SK-N-SH (cell line): ENCODE measurements around the gene C16orf54. TPM values are rescaled to one million over a fixed set of nuclear protein-coding genes. Genes with fewer than 3 reads are reported as not detected.

Experiments used
- CTCF ChIA-PET: fragments of 300-600, 350-600 bp; formaldehyde crosslinking; extraction: SDS; loops from one replicate; lab custom pipeline; 2021; lab: Yijun Ruan, JAX
- POLR2A ChIA-PET: fragments of 350-600 bp; sonication (Branson Sonifier 250); formaldehyde crosslinking; extraction: SDS; loops from one replicate; lab custom pipeline; 2020; ENCODE audit warnings: antibody characterized with exemption, inconsistent platforms; lab: Yijun Ruan, JAX
- DNase-seq: peaks from one replicate; pipeline ENCODE4 v3.0.0; 2012
- H2AFZ ChIP-seq: fragments of 200-600 bp; sonication (generic); 2 replicates; pipeline ENCODE4 v1.8.1; 2016; ENCODE audit warnings: antibody characterized with exemption, mild to moderate bottlenecking, low read depth
- H3F3A ChIP-seq: fragments of 200-600 bp; sonication (generic); replicated peaks from 2 replicates; pipeline ENCODE3; 2016; ENCODE audit warnings: antibody characterized with exemption, mild to moderate bottlenecking; ENCODE audit not compliant: insufficient read depth
- H3K27ac ChIP-seq, 2 experiments: fragments of 200-500 bp in 1 of 2; fragments of 200-600 bp in 1 of 2; sonication (Bioruptor generic) in 1 of 2; sonication (generic), shearing (Covaris generic) in 1 of 2; 2 replicates each; pipeline versions ENCODE4 v1.5.1 to v1.6.1; 2014 to 2016; ENCODE audit warnings: low read depth in 2 of 2, inconsistent platforms in 1 of 2, low read length in 1 of 2, mild to moderate bottlenecking in 1 of 2, mixed read lengths in 1 of 2
- H3K27me3 ChIP-seq: fragments of 200-600 bp; sonication (generic), shearing (Covaris generic); 2 replicates; pipeline ENCODE4 v1.6.1; 2016; ENCODE audit warnings: mixed run types; ENCODE audit not compliant: insufficient read depth
- H3K36me3 ChIP-seq, 2 experiments: fragments of 200-500 bp in 1 of 2; fragments of 200-600 bp in 1 of 2; sonication (Bioruptor generic) in 1 of 2; sonication (generic) in 1 of 2; replicated peaks in 1 of 2; 2 replicates each; pipeline versions ENCODE3 to v1.5.1; 2014 to 2016; ENCODE audit warnings: low read length in 1 of 2, mild to moderate bottlenecking in 1 of 2; ENCODE audit not compliant: insufficient read depth in 2 of 2, control insufficient read depth in 1 of 2
- H3K4me1 ChIP-seq, 2 experiments: fragments of 200-500 bp in 1 of 2; fragments of 200-600 bp in 1 of 2; sonication (Bioruptor generic) in 1 of 2; sonication (generic), shearing (Covaris generic) in 1 of 2; 2 replicates each; pipeline versions ENCODE4 v1.5.1 to v1.6.1; 2014 to 2016; ENCODE audit warnings: low read depth in 1 of 2, low read length in 1 of 2, mixed run types in 1 of 2; ENCODE audit not compliant: insufficient read depth in 2 of 2, control insufficient read depth in 1 of 2
- H3K4me2 ChIP-seq: fragments of 200-600 bp; sonication (generic), shearing (Covaris generic); 2 replicates; pipeline ENCODE4 v1.6.1; 2017; ENCODE audit warnings: mixed run types
- H3K4me3 ChIP-seq, 2 experiments: fragments of 200-500 bp in 1 of 2; fragments of 200-600 bp in 1 of 2; sonication (Bioruptor generic) in 1 of 2; sonication (generic), shearing (Covaris generic) in 1 of 2; 2 replicates each; pipeline versions ENCODE4 v1.5.1 to v1.8.1; 2014 to 2016; ENCODE audit warnings: low read depth in 2 of 2, inconsistent platforms in 1 of 2, low read length in 1 of 2, mild to moderate bottlenecking in 1 of 2, mixed read lengths in 1 of 2, moderate library complexity in 1 of 2
- H3K79me2 ChIP-seq: fragments of 200-600 bp; sonication (generic); 2 replicates; pipeline ENCODE4 v1.8.1; 2017; ENCODE audit warnings: mild to moderate bottlenecking; ENCODE audit not compliant: insufficient read depth
- H3K9ac ChIP-seq: fragments of 200-600 bp; sonication (generic); 2 replicates; pipeline ENCODE4 v1.6.1; 2017; ENCODE audit warnings: mixed run types
- H3K9me2 ChIP-seq: fragments of 200-600 bp; sonication (generic); 2 replicates; pipeline ENCODE4 v1.6.1; 2017; ENCODE audit warnings: mixed run types
- H3K9me3 ChIP-seq: fragments of 200-600 bp; sonication (generic); 2 replicates; pipeline ENCODE4 v1.6.1; 2017; ENCODE audit warnings: mixed run types, mild to moderate bottlenecking, moderate library complexity
- H4K20me1 ChIP-seq: fragments of 200-600 bp; sonication (generic); 2 replicates; pipeline ENCODE4 v1.6.1; 2017; ENCODE audit warnings: mild to moderate bottlenecking, mixed run types; ENCODE audit not compliant: insufficient read depth
- EP300 ChIP-seq, 2 experiments: IDR thresholded peaks; 2 replicates each; pipeline versions ENCODE4 v1.4.0 to v1.6.1; 2012; ENCODE audit warnings: borderline replicate concordance in 1 of 2, low read depth in 1 of 2, low read length in 1 of 2
- EZH2phosphoT487 ChIP-seq: fragments of 200-600 bp; sonication (generic); IDR thresholded peaks from 2 replicates; pipeline ENCODE4 v1.6.1; 2017; ENCODE audit warnings: low read depth, mixed run types, mild to moderate bottlenecking, antibody characterized with exemption, moderate library complexity, borderline replicate concordance
- IRF3 ChIP-seq: fragments of 150-350 bp; IDR thresholded peaks from 2 replicates; pipeline ENCODE4 v1.6.1; 2016; ENCODE audit warnings: mild to moderate bottlenecking, low read depth, low read length
- JUND ChIP-seq: IDR thresholded peaks from 2 replicates; pipeline ENCODE4 v1.4.0; 2012
- MEF2A ChIP-seq: IDR thresholded peaks from 2 replicates; pipeline ENCODE4 v1.4.0; 2012; ENCODE audit warnings: low read depth, borderline replicate concordance
- NRF1 ChIP-seq: IDR thresholded peaks from 2 replicates; pipeline ENCODE4 v1.6.1; 2012; ENCODE audit warnings: low read depth, mild to moderate bottlenecking, low read length
- RAD21 ChIP-seq: IDR thresholded peaks from 2 replicates; pipeline ENCODE4 v1.6.1; 2012; ENCODE audit warnings: mild to moderate bottlenecking, low read length
- REST ChIP-seq: IDR thresholded peaks from 2 replicates; pipeline ENCODE4 v1.6.1; 2012; ENCODE audit warnings: mild to moderate bottlenecking, low read depth, low read length, moderate library complexity
- RFX5 ChIP-seq: IDR thresholded peaks from 2 replicates; pipeline ENCODE4 v1.6.1; 2012; ENCODE audit warnings: mild to moderate bottlenecking, improper control_type of control experiment, low read length
- RXRA ChIP-seq: IDR thresholded peaks from 2 replicates; pipeline ENCODE4 v1.4.0; 2012; ENCODE audit warnings: low read depth, mild to moderate bottlenecking, borderline replicate concordance
- SMC3 ChIP-seq: IDR thresholded peaks from 2 replicates; pipeline ENCODE4 v1.6.1; 2012; ENCODE audit warnings: low read depth, low read length, improper control_type of control experiment
- TAF1 ChIP-seq: IDR thresholded peaks from 2 replicates; pipeline ENCODE4 v1.6.1; 2012; ENCODE audit warnings: low read depth, mild to moderate bottlenecking, low read length, moderate library complexity, borderline replicate concordance
- TCF12 ChIP-seq: IDR thresholded peaks from 2 replicates; pipeline ENCODE4 v1.4.0; 2012
- USF1 ChIP-seq: IDR thresholded peaks from 2 replicates; pipeline ENCODE4 v1.4.0; 2012; ENCODE audit warnings: low read depth, borderline replicate concordance
- WGBS: methylation state at CpG from one replicate; pipeline ENCODE4 v1.1.6; 2017; ENCODE audit warnings: low lambda C conversion rate; 5-methylcytosine and 5-hydroxymethylcytosine counted together
- polyA plus RNA-seq, 3 experiments: library from polyadenylated mRNA; depleted of rRNA; stranded (reverse); fragments of >200 nt; gene quantifications; 2 replicates each; pipeline ENCODE4 v1.2.3, GENCODE V29; 2012
- TF ChIP-seq, protein P1 (sequence below): IDR thresholded peaks from 2 replicates; pipeline ENCODE4; 2012
- TF ChIP-seq, protein P2 (sequence below): IDR thresholded peaks from 2 replicates; pipeline ENCODE4 v1.4.0; 2012; ENCODE audit warnings: low read depth, borderline replicate concordance

Gene C16orf54
- polyA plus RNA-seq, 1 of the 3 experiments (the other 2 are of a cell fraction) = not detected

DNA sequence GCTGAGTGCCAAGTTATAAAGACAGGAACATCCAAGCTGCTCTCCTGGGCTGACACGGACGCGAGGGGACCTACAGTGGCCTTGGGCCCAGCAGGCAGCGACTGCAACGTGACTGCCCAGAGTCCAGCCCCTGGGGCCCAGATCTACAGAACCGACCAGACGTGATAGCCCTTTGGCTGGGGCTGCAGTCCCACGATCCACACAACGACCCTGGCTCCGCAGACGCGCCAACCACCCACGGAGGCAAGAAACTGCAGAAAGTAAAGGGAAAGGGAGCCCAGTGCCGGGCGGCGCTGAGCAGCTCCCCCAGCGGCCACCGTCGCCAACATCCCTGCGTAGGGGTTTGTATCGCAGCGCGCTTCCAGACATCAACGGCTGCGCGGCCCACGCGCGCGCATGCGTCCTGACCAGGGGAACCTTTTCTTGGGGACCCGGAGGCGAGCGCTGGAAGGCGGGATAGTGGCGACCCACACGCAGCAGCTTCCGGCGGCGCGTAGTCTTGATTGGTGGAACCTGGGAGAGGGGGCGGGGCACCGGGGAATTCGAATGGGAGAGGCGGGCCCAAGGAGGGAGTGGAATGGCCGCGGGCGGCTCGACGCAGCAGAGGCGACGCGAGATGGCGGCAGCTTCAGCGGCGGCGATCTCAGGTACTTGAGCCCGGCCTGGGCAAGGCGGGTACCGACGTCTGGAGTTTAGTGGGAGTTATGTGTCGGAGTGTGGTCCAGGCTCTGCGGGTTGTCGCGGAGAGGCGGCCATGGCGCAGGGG is 44.6 kb upstream of the C16orf54 start, which contains the start of gene KIF22 (continued):
- TF ChIP-seq, protein P1, sequence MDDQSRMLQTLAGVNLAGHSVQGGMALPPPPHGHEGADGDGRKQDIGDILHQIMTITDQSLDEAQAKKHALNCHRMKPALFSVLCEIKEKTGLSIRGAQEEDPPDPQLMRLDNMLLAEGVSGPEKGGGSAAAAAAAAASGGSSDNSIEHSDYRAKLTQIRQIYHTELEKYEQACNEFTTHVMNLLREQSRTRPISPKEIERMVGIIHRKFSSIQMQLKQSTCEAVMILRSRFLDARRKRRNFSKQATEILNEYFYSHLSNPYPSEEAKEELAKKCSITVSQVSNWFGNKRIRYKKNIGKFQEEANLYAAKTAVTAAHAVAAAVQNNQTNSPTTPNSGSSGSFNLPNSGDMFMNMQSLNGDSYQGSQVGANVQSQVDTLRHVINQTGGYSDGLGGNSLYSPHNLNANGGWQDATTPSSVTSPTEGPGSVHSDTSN = no peak
- TF ChIP-seq RAD21 (peak; percentile 51), EZH2phosphoT487 (no peak), TCF12 (no peak), TAF1 (peak; percentile 50; the same call in 1 of the 2 replicates), MEF2A (no peak), RXRA (no peak), USF1 (no peak), RFX5 (no peak)
- TF ChIP-seq, protein P2, sequence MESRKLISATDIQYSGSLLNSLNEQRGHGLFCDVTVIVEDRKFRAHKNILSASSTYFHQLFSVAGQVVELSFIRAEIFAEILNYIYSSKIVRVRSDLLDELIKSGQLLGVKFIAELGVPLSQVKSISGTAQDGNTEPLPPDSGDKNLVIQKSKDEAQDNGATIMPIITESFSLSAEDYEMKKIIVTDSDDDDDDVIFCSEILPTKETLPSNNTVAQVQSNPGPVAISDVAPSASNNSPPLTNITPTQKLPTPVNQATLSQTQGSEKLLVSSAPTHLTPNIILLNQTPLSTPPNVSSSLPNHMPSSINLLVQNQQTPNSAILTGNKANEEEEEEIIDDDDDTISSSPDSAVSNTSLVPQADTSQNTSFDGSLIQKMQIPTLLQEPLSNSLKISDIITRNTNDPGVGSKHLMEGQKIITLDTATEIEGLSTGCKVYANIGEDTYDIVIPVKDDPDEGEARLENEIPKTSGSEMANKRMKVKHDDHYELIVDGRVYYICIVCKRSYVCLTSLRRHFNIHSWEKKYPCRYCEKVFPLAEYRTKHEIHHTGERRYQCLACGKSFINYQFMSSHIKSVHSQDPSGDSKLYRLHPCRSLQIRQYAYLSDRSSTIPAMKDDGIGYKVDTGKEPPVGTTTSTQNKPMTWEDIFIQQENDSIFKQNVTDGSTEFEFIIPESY = no peak
- TF ChIP-seq, all 33 proteins: peak for 16

DNA sequence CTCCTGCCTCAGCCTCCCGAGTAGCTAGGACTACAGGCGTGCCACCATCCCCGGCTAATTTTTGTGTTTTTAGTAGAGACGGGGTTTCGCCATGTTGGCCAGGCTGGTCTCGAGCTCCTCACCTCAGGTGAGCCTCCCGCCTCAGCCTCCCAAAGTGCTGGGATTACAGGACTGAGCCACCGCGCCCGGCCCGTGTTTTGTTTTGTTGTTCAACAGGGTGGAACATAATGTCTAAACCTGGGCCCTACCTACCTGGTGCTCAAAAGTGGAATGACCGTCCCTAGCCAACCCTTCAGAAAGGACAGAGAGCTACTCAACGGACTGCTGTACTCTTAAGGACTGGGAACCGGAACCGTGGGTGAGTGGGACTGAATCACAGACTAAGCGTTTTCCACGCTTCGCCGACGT is 44.0 kb upstream of the C16orf54 start:
- H3K9ac ChIP-seq = peak overlapping the region; percentile 72
- TF ChIP-seq USF1 (no peak), RAD21 (no peak), EP300 (IDR thresholded peaks at IDR 0.05; ENCODE audit: borderline replicate concordance in 1 of 2, low read depth in 1 of 2, low read length in 1 of 2) (no peak), NRF1 (no peak), JUND (no peak), IRF3 (no peak), EZH2phosphoT487 (no peak), REST (no peak), SMC3 (no peak), RFX5 (no peak)
- DNase-seq = no peak
- H3K36me3 ChIP-seq = no peaks in the 10 kb centered on the region
- POLR2A ChIA-PET = interaction anchor here (0.6 to 1.4 kb wide), 10 partner anchors 13 to 276 kb away, joined by 3 to 19 read pairs (median 3); partner anchors contain the start of genes ALDOA, KCTD13, MAZ and PAGR1
- H4K20me1 ChIP-seq = no peaks in the 10 kb centered on the region; the same call in 1 of the 2 replicates
- peak overlapping the region; percentile 96 for H2AFZ ChIP-seq
- no peaks in the 10 kb centered on the region for H3K9me2 ChIP-seq
- peaks cover 0 to 11% of the 10 kb centered on the region in 2 experiments; a peak in 1 of 4 replicates for H3K4me1 ChIP-seq
- CTCF ChIA-PET = interaction anchor here (0.7 to 3.0 kb wide), 28 partner anchors 10 to 301 kb away, joined by 3 to 22 read pairs (median 4); partner anchors contain the start of genes CDIPT, HIRIP3, MVP and PAGR1
- H3K9me3 ChIP-seq = no peaks in the 10 kb centered on the region
- peak overlapping the region; percentile 61 to 87 for H3K4me3 ChIP-seq
- peaks cover 42% of the 10 kb centered on the region for H3K79me2 ChIP-seq
- H3K27me3 ChIP-seq = no peaks in the 10 kb centered on the region
- no peaks in the 10 kb centered on the region for H3F3A ChIP-seq
- H3K27ac ChIP-seq = peak overlapping the region; percentile 58 to 91
- WGBS = 94% methylated on average over 11 of the region's 20 CpGs
- peak overlapping the region; percentile 87 for H3K4me2 ChIP-seq
